ENCODE data around the gene ADH7.

DNA sequence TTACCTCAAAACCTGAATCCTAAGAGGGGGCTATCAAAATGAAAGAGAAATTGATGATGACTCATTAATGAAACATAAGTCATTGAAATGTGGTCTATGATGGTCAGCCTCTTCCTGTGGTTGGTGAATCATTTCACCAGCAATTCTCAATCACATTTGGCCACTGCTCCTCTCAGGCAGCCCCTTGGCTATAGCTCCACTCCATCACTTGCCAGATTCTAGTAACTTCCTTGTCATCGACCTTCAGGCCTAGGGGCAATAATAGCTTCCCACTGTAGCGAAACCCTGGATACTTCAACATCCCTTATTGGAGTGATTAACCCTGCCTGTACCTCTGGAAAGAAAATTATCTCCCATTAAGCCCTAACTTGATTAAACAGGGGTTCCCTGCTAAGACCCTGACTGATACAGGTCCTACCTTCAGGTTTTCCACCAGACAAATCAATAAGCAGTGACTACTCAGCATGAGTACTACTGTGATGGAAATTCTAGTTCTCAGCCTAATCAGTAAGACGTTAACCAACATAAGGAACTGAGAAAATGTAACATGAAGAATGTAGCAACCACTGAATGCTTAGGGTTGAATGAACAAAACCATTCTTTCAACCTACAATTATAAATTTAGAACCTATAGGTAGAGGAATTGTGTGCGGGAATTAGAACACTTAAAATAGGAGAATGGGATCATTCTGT is 30.4 kb downstream of the ADH7 start:
- TF ChIP-seq, protein P1, sequence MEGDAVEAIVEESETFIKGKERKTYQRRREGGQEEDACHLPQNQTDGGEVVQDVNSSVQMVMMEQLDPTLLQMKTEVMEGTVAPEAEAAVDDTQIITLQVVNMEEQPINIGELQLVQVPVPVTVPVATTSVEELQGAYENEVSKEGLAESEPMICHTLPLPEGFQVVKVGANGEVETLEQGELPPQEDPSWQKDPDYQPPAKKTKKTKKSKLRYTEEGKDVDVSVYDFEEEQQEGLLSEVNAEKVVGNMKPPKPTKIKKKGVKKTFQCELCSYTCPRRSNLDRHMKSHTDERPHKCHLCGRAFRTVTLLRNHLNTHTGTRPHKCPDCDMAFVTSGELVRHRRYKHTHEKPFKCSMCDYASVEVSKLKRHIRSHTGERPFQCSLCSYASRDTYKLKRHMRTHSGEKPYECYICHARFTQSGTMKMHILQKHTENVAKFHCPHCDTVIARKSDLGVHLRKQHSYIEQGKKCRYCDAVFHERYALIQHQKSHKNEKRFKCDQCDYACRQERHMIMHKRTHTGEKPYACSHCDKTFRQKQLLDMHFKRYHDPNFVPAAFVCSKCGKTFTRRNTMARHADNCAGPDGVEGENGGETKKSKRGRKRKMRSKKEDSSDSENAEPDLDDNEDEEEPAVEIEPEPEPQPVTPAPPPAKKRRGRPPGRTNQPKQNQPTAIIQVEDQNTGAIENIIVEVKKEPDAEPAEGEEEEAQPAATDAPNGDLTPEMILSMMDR (IDR thresholded peaks at IDR 0.05; ENCODE audit: poor library complexity): no peak
- TF ChIP-seq EZH2phosphoT487 (IDR thresholded peaks at IDR 0.05; ENCODE audit: low read depth, severe bottlenecking, unreplicated experiment) (no peak), EZH2 (IDR thresholded peaks at IDR 0.05; ENCODE audit: borderline replicate concordance) (no peak)

Data from hepatocyte (in vitro differentiated cells).